HL-60/S4 treated with retinoic acid at 250 ng/mL for 4 days and 3 days (cell line): Measurements from ENCODE around the gene ADGRD1.

Experiments
- in situ Hi-C: fragments of 300-500 bp; cut with MboI; formaldehyde crosslinking; loops from 2 replicates; pipeline ENCODE4 v1.7.0; 2022; ENCODE audit warnings: low sequenced_read_pairs

ADGRD1 gene

DNA sequence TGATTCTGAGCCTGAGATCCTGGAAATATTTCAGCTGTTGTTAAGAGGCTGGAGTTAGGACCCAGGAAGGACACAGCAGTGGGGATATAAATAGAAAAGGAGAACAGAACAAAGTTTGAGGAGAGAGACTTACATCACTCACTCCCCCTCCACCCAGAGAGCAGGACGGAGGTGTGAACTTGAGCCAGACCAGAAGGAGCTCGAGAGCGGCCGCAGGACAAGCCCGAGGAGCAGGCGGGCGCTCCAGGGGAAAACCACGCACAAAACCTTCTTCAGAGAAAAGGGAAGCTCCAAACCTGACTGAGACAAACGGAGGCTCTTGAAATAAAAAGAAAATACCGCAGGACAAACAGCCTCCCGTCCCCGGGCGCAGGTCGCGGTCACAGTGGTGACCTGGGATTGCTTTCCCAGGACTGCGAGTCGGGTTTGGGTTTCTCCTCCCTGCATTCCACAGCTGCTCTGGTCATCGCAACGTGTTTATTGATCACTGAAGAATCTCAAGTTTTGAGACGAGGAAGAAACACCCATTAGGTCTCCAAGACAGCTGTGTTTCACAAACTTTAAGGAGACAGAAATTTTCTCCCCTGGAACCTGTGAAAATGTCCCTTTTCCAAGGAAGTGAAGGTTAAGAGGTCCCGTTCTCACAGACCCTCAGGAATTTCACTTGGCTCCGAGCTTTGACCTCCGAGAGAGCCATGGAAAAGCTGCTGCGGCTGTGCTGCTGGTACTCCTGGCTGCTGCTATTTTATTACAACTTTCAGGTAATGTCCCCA lies at the start of gene ADGRD1:
TSS of gene ADGRD1 (plus strand) at position 137 of the 773 bp plus-strand sequence. CDS start at position 696, 559 bp downstream.
- in situ Hi-C loops = no loop called here

DNA sequence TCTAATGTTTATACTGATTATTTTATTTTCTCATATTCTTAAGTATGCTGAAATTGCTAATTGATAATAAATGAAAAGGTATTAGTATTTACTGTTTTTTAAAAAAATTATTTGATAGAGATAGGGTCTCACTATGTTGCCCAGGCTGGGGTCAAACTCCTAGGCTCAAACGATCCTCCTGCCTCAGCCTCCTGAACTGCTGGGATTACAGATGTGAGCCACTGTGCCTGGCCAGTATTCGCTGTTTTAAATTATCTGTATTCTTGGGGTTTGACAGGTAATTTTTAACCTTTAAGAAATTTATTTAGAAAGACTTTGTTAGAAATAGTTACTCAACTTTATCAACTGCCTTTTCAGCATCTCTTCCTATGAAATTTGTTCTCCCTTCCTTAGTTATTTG lies 49.6 kb upstream of the ADGRD1 start:
- in situ Hi-C loops = loop anchor here (25.0 kb wide), 1 partner anchor 233 kb away; no protein-coding TSS in a partner anchor

DNA sequence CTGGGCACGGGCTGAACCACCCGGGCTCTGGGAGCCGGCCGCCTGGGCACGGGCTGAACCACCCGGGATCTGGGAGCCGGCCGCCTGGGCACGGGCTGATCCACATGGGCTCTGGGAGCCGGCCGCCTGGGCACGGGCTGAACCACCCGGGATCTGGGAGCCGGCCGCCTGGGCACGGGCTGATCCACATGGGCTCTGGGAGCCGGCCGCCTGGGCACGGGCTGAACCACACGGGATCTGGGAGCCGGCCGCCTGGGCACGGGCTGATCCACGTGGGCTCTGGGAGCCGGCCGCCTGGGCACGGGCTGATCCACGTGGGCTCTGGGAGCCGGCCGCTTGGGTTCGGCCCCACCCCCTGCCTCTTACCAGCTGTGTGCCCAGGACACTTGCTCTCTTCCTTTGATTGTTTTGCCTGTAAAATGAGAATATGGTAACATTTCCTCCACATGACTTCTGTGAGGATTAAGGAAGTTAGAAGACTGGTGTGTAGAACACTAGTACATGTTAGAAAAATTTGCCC lies 48.7 kb upstream of the ADGRD1 start:
- in situ Hi-C loops = loop anchor here (25.0 kb wide), 1 partner anchor 232 kb away; no protein-coding TSS in a partner anchor

DNA sequence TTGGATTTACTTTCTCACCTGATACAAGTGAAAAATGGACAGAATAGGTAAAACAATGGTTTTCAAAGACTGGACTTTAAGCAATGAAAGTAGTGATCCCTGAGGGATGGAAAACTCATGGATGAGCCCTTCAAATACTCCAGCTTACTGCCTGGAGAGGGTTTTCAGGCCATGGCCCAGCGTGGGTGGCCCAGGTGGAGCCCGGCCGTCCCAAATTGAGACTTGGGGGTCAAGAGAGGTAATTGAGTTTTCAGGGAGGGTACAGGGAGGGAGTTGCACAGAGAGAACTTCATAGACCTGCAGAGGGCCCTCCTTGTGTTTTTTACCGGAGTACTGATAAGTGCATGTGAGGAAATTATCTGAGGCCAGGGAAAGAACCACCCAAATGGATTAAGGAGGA lies 44.6 kb upstream of the ADGRD1 start:
- in situ Hi-C loops = loop anchor here (25.0 kb wide), 1 partner anchor 228 kb away; no protein-coding TSS in a partner anchor

DNA sequence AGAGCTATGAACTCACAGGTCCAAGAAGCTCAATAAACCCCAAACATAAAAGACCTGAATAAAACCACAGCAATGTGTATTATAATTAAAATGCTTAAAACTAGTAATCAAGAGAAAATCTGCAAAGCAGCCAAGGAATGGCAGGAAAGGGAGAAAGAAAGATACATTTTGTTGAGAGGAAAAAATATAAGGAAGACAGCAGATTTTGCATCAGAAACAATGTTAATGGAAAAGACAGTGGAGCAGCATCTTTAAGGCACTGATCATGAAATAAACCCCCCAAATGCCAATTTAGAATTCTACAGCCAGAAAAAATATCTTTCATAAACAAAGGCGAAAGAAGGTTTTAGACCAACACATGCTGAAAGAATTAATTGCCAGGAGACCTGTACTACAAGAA lies 42.5 kb upstream of the ADGRD1 start:
- in situ Hi-C loops = loop anchor here (25.0 kb wide), 1 partner anchor 226 kb away; no protein-coding TSS in a partner anchor

DNA sequence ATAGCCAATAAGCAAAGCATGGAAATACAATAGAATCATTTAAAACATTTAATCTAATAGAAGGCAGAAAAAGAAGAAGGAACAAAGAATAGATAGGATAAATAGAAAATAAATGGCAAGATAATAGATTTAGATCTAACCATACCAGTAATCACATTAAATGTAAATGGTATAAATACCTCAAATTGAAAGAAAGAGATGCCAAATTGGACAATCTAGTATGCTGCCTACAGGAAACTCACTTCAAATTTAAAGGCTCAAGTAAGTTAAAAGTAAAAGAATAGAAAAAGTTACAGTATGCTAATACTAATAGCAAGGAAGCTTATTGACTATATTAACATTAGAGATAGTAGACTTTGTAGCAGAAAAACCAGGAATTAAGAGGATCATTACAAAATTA lies 41.8 kb upstream of the ADGRD1 start:
- in situ Hi-C loops = loop anchor here (25.0 kb wide), 1 partner anchor 225 kb away; no protein-coding TSS in a partner anchor

DNA sequence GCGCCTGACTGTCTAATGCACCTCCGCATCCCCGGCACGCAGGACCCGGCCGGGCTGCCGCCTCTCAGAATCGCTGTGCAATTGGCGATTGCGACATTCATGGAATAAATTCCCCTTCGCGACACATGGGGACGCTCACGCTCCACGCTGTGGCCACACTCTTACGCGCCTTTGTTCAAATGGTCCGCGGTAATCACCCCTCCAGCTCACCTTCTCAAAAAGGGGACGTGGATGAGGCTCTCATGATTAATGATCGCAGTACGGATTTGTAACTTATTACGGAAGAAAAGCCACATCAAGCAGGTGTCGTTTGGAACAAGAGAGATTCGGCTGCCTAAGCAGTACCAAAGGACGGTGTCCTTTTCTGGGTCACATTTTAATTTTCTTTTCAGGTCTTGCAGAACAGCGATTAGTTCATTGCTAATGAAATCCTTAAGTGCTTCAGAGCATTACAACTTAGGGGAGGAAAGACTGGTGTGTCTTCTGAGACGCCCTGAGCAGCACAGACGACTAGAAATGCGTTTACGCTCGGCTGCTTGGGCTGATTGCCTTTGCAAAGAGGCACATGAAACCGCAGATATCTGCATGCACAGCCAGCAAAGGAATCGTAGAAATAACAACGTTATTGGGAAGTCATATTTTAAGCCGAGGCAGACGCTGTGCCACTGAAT lies 37.3 kb upstream of the ADGRD1 start:
- in situ Hi-C loops = loop anchor here (25.0 kb wide), 1 partner anchor 221 kb away; no protein-coding TSS in a partner anchor

DNA sequence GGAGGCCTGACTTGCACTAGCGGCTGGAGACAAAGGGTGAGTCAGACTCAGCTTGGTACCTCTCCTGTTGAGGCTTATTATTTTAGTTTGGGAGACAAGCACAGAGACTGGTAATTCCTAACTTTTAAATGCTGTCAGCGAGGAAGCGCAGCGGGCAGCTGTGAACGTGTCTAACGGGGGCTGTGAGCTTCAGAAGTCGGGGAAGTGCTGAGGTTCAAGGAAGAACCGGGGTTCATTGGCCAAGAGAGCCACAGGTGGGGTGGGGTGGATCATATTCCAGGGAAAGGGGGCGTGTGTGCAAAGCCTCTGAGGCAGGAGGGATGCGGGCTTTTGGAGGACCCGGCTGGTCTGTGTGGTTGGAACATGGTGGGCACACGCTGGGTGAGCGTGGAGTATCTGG lies 36.1 kb upstream of the ADGRD1 start:
- in situ Hi-C loops = loop anchor here (25.0 kb wide), 1 partner anchor 220 kb away; no protein-coding TSS in a partner anchor

DNA sequence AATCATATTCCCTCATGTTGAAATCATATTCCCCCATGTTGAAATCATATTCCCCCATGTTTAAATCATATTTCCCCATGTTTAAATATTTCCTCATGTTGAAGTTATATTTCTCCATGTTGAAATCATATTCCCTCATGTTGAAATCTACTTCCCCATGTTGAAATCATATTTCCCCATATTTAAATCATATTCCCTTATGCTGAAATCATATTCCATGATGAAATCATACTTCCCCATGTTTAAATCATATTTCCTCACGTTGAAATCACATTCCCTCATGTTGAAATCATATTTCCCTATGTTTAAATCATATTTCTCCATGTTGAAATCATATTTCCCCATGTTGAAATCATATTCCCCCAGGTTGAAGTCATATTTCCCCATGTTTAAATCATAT lies 34.6 kb upstream of the ADGRD1 start:
- in situ Hi-C loops = loop anchor here (25.0 kb wide), 1 partner anchor 218 kb away; no protein-coding TSS in a partner anchor

DNA sequence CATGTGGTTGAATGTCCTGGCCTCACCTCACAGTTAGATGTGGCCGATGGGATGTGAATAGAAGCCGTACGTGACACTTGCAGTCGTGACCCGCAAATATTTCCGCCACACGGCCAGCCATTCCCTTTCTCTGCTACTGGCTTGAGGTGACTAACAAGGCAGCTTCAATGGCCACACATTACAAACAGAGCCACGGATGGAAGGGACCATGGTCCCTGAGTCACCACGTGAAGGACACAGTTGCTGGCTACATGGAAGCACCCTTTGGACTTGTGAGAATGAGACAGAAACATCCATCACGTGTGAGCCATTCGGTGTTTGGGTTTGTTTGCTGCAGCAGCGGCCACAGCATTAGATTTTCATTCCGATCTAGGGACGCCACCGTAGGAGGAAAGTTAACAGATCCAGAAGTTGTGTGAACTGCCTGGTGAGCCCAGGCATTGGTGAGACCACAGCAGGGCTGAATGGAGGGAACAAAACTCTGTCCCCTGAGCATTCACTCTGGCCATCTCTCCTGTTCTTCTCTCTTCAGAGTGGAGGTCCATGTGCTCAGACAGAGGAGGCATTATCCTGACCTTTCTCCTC lies 33.5 kb upstream of the ADGRD1 start:
- in situ Hi-C loops = loop anchor here (25.0 kb wide), 1 partner anchor 217 kb away; no protein-coding TSS in a partner anchor

DNA sequence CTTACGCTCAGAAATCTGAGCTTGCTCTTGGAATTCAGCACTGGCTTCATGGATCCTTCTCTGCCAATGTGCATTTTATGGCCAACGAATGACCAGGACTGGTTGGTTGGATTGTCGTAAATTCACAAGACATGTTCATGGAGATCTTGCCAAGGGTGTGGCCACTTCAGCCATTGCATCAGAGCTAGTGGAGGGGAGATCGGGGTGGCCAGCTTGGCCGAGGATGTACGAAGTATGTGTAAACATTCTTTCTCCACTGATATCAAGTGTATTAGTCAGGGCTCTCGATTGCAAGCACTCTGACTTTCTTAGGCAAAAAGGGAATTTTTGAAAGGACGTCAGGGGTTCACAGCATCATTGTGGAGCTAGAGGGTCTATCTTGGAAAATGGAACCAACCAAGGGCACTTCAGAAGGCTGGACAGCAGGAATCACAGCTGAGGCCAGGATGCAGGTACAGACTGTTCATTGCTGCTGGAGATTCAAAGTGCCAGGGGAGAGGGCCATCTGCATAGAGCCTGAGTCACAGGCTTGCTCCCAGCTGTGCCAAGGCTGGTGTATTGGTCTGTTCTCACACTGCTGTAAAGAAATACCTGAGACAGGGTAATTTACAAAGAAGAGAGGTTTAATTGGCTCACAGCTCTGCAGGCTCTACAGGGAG lies 32.9 kb upstream of the ADGRD1 start:
- in situ Hi-C loops = loop anchor here (25.0 kb wide), 1 partner anchor 216 kb away; no protein-coding TSS in a partner anchor

DNA sequence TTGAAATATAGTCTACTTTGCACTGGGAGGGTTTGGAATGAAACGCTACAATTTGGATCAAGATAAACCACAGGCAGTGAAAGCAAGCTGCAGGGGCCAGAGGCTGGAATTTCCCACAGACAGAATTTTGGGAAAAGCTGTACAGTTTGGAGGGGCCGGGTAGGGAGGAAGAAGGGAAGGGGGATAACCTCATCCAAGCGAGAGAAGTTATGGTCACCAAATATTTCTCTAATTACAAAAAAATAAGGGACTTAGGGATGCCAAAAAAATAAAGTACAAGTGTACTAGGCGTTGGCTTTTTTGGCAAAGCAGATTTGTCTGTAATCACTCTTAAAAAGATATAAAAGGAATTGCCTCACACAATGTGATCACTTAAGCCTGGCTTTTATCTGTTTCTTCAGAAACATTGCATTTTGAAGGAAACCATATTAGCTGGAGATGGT lies 31.2 kb upstream of the ADGRD1 start:
- in situ Hi-C loops = loop anchor here (25.0 kb wide), 1 partner anchor 215 kb away; no protein-coding TSS in a partner anchor

DNA sequence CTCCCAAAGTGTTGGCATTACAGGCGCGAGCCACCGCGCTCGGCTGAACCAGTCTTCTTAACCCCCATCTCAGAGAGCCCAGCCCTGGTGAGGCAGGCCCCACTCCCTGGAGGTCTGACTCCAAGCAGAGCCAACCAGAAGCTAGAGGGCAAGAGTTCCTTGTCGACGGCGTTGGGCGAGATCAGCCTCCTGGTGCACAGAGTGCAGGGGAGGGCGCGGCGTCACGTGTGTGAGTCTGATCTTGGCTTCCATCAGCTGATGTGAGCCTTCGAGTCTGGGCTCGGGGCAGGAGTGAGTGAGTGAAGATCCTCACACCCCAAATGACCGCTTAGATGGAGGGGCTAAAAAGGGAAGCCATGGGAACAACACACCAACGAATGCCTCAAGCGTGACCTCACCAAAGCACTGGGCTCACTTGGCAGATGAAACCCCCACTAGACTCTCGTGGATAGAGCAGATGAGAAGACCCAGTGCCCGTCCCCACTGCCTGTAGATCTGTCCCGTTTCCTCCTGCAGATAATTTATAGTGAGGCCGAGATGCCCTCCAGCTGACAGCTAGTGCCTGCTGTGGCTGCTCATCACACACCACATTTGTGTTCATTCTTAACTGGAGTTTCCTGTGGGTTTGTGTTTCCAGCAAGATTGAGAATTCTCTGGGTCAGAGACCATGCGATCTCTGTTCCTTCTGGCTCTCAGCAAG lies 28.6 kb upstream of the ADGRD1 start:
- in situ Hi-C loops = loop anchor here (25.0 kb wide), 1 partner anchor 212 kb away; no protein-coding TSS in a partner anchor

DNA sequence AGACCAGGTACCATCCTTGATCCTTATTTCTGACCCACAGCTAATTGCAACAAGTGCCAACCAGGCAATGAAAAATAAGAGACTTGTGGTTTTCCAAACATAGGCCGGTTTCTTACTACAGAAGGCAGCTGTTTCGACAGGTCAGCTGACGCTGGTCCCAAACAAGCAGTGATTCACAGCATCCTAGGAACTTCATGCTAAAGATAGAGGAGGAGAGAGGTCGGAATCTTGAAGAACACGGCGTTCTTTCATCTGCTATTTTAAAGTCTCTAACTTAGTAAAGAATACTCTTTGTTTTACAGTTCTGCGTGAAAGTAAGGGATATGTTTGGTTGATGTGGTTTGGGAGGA lies 28.1 kb upstream of the ADGRD1 start:
- in situ Hi-C loops = no loop called here

DNA sequence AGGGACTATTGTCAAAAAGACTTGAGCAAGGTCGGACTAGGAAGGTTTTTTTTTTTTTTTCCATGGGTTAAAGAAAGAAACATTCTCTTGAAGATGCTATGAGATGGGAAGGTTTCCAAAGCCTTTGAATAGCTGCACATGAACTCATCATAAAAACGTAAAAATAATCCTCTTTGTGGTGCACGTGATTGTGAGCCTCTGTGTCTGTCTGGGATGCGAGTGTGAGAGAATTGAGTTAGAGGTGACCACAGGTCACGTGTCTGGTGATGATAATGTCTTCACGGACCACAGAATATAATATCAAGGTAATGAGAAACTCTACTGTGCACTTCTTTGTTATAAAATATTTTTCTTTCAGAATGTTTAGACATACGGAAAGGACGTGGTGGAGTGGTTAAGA lies 24.3 kb upstream of the ADGRD1 start:
- in situ Hi-C loops = no loop called here

DNA sequence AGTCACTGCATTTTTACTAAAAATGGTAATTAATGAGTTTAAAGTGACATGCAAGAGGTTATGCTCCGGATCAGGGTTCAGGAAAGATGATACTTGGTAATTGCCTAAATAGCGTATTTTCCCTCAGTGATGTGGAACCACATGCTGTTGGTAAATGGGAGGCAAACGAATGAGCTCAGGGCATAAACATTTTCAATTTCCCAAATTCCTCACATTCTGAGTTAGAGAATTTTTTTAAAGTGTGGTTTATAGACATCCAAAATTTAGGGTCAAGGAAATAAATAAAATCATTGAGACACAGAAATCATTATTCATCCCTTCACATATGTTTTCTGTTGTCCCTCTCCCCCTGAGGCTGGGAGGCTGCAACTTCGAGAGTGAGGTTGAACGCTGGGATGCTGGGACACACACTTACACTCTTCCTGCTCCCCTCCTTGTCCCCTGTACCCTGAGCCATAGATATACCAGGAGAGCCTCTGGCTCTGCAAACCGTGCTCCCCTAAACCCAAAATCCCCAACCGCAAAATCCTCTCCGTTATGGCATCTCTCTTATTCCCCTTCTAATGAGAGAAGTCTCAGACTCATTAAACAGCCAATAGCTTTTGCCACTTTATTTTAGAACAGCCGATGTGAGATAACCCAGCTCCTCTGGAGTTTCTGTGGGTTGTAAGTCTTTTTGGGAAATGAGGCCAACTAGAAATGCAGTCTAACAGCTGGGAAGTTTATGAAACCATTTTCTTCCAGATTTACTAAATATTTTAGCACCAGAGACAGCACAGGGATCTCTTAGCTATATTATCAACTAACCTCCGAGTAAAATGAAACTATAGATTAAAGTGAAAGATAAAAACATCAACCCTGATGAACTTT lies 21.4 kb upstream of the ADGRD1 start:
- in situ Hi-C loops = no loop called here

DNA sequence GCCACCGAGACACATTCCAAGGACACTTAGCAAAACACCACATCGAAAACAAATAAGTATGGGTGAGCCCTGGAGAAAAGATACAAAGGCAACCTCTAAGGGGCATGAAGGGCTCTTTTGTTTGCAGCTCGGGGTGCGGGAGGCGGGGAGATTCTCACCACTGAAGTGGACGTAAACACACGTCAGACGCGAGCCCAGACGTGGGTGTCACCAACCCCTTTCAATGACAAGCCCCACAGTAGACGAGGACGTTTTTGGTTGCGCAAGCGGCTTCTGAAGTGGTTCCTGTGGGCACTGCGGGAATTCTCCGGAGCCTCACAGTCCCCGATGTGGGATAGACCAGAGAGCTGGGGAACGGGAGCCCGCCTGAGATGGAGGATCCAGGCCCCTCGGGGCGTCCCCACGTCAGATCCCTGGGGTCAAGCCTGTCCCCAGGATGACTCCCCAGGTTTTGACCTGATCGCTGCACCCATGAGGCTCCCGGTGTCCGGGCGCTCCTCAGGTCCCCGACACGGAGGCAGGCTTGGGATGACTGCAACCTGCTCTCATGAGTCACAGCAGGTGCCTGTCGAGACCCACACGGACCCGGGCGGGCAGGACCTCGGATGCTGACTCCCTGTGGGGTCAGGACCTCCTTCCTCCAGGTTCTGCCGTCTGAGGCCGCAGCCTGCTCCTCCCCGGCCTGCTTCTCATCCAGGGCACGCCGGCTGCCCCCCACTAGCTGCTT lies 20.3 kb upstream of the ADGRD1 start:
- in situ Hi-C loops = no loop called here

DNA sequence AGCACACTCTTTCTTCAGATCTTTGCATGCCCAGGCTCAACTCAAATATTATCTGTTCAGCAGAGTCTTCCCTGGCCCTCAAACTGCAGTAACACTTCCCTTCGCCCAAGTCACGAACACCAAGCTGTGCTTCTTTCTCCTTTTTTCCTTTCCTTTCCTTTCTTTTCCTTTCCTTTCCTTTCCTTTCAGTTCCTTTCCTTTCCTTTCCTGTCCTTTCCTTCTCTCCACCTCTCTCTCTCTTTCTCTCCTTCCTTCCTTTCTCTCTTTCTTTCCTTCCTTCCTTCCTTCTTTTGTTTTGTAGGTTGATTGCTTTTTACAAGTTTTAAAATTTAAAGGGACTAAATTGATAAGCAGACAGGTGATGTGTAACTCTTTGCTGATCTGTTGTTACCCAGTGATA lies 19.0 kb upstream of the ADGRD1 start:
- in situ Hi-C loops = no loop called here
